BLaER1 treated with 17β-estradiol and CSF1 and Interleukin-3, amounts not matched to agents 10 nM and 100 nM (cell line): ENCODE data around the gene IL20.

Experiments
- H3K27ac ChIP-seq, 11 experiments: shearing (Covaris generic); formaldehyde crosslinking; 2 replicates each; pipeline ENCODE4 v1.8.1; 2022
- H3K27me3 ChIP-seq, 11 experiments: shearing (Covaris generic); formaldehyde crosslinking; 2 replicates each; pipeline ENCODE4 v1.8.1; 2022
- H3K36me3 ChIP-seq, 11 experiments: shearing (Covaris generic); formaldehyde crosslinking; 2 replicates each; pipeline ENCODE4 v1.8.1; 2022
- H3K4me1 ChIP-seq, 10 experiments: shearing (Covaris generic); formaldehyde crosslinking; 2 replicates each; pipeline ENCODE4 v1.8.1; 2022
- H3K4me2 ChIP-seq, 11 experiments: shearing (Covaris generic); formaldehyde crosslinking; 2 replicates each; pipeline ENCODE4 v1.8.1; 2022
- H3K4me3 ChIP-seq, 10 experiments: shearing (Covaris generic); formaldehyde crosslinking; 2 replicates each; pipeline ENCODE4 v1.8.1; 2022
- H3K9ac ChIP-seq, 11 experiments: shearing (Covaris generic); formaldehyde crosslinking; 2 replicates each; pipeline ENCODE4 v1.8.1; 2022
- H3K9me3 ChIP-seq, 11 experiments: shearing (Covaris generic); formaldehyde crosslinking; replicated peaks in 1 of 11; 2 replicates each; pipeline ENCODE4 v1.8.1; 2022
- H4K20me1 ChIP-seq, 11 experiments: shearing (Covaris generic); formaldehyde crosslinking; 2 replicates each; pipeline ENCODE4 v1.8.1; 2022
- Cebpa-rat ChIP-seq, 11 experiments: shearing (Covaris generic); IDR thresholded peaks; 2 replicates each; pipeline ENCODE4 v1.8.1; 2022

The IL20 gene

DNA sequence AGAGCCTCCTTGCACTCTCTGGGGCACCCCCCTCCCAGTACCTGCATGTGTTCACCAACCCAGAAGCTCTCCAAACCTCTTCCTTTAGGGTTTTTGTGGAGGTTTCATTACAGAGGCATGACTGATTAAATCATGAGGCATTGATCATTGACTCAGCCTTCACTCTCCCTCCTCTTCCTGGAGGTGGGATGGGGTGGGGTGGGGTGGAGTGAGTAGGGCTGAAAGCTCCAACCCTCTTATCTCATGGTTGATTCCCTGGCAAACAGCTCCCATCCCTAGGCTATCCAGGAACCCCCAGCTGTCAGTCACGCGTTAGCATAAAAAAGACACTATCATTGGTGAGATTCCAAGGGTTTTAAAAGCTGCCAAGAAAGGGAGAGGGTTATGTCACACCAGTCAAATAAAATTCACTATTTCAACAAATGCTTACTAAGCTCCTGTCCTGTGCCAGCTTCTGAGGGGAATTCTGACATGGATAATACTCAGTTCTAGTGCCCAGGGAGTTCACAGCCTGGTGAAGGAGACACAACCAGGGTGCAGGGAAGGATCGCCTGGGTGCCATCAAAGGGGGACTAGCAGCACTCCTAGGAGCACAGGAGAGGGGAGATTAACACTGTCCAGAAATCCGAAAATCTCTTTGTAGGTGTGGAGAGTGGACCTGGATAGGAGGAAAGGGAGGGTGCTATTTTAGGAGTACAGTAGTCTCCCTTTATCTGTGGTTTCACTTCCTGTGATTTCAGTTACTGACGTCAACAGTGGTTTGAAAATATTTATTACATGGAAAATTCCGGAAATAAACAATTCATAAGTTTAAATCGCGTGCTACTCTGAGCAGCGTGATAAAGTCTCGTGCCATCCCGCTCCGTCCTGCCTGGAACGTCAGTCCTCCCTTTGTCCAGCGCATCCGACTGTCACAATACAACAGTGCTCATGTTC lies 25.0 kb downstream of the IL20 start:
- Histone ChIP-seq H3K4me1 (peaks cover 16 to 32% (median 19%) of the 10 kb centered on the region in 10 experiments), H3K27me3 (peaks cover 0 to 18% (median 0%) of the 10 kb centered on the region in 11 experiments; a peak in 3 of 22 replicates), H3K4me2 (peak overlapping the region; percentile 59 to 83 (median 71)), H3K27ac (peak overlapping the region; percentile 26 to 77 (median 39); a peak in 16 of 22 replicates), H3K9ac (peak overlapping the region in 1 of 11 experiments; percentile 63; a peak in 1 of 22 replicates), H3K36me3 (no peaks in the 10 kb centered on the region), H3K4me3 (no peak overlapping the region), H3K9me3 (peaks cover 0 to 22% (median 13%) of the 10 kb centered on the region in 11 experiments; a peak in 13 of 22 replicates), H4K20me1 (no peaks in the 10 kb centered on the region)
- TF ChIP-seq Cebpa-rat (IDR thresholded peaks at IDR 0.05) = no peak

- Histone ChIP-seq H3K27me3 (peaks cover 0 to 18% (median 0%) of the 10 kb centered on the region in 11 experiments; a peak in 3 of 22 replicates), H3K4me1 (peaks cover 17 to 40% (median 24%) of the 10 kb centered on the region in 10 experiments), H3K27ac (peak overlapping the region in 7 of 11 experiments; percentile 13 to 62 (median 42); a peak in 8 of 22 replicates), H3K4me3 (no peak overlapping the region), H3K4me2 (peak overlapping the region; percentile 59 to 83 (median 71); a peak in 21 of 22 replicates), H4K20me1 (no peaks in the 10 kb centered on the region), H3K9me3 (peaks cover 0 to 22% (median 13%) of the 10 kb centered on the region in 11 experiments; a peak in 13 of 22 replicates), H3K36me3 (no peaks in the 10 kb centered on the region), H3K9ac (peak overlapping the region in 1 of 11 experiments; percentile 19; a peak in 1 of 22 replicates)
- TF ChIP-seq Cebpa-rat (IDR thresholded peaks at IDR 0.05) = no peak
These were observed 26.0 kb downstream of the IL20 start for GRCh38 chr1:206891412-206891811.

DNA sequence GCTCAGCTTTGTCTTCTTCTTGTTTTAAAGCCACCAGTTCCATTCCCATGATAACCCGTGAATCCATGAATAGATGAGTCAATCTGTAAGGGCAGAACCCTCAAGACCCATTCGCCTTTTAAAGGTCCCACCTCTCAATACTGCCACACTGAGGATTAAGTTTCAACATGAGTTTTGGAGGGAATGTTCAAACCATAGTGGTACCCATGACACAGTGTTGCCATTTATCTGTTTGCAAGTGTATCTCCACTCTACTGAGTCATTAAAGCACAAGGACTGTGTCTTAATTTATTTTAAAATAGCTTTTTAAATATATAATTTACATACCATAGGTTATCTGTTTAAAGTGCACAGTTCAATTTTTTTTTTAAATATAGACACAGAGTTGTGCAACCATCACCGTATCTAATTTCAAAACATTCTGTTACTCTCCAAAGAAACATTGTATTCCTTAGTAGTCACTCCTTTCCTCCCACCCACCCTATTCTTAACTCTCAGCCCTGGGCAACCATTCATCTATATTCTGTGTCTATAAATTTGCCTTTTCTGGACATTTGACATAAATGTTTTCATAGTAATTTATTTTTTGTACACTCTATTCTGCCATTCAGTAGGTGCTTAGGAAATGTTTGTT lies 27.0 kb downstream of the IL20 start:
- Histone ChIP-seq H4K20me1 (no peaks in the 10 kb centered on the region), H3K36me3 (no peaks in the 10 kb centered on the region), H3K4me1 (peaks cover 17 to 40% (median 30%) of the 10 kb centered on the region in 10 experiments), H3K27ac (no peak overlapping the region), H3K4me2 (peak overlapping the region in 1 of 11 experiments; percentile 82; a peak in 2 of 22 replicates), H3K9me3 (peaks cover 0 to 22% (median 13%) of the 10 kb centered on the region in 11 experiments; a peak in 13 of 22 replicates), H3K4me3 (no peak overlapping the region), H3K9ac (no peak overlapping the region), H3K27me3 (peaks cover 0 to 11% (median 0%) of the 10 kb centered on the region in 11 experiments; a peak in 2 of 22 replicates)
- no peak for TF ChIP-seq Cebpa-rat (IDR thresholded peaks at IDR 0.05)

DNA sequence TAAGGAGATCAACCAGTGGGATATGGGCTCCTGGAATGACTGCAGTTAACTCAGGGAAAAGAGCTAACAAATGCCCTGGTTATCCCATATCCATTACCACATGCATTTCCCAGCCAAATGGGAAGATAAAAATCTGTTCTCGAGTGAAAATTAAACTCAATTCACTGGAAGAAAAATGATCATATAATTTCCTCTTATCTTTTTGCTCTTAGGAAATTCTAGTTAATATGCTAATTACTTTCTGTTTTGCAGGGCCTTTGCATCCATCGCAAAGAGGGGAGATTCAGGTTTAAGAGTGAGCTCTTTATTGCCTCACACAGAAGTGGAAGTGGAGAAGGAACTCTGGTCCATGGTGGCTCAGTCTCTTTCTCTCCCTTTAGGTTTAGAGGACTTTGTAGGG lies 28.0 kb downstream of the IL20 start:
- TF ChIP-seq Cebpa-rat (IDR thresholded peaks at IDR 0.05) = no peak
- Histone ChIP-seq H3K9me3 (peaks cover 0 to 22% (median 13%) of the 10 kb centered on the region in 11 experiments; a peak in 13 of 22 replicates), H3K27ac (no peak overlapping the region), H3K4me1 (peaks cover 17 to 40% (median 30%) of the 10 kb centered on the region in 10 experiments), H3K9ac (no peak overlapping the region), H3K36me3 (no peaks in the 10 kb centered on the region), H3K27me3 (peaks cover 0 to 5% (median 0%) of the 10 kb centered on the region in 11 experiments; a peak in 1 of 22 replicates), H3K4me2 (no peak overlapping the region), H4K20me1 (no peaks in the 10 kb centered on the region), H3K4me3 (no peak overlapping the region)

DNA sequence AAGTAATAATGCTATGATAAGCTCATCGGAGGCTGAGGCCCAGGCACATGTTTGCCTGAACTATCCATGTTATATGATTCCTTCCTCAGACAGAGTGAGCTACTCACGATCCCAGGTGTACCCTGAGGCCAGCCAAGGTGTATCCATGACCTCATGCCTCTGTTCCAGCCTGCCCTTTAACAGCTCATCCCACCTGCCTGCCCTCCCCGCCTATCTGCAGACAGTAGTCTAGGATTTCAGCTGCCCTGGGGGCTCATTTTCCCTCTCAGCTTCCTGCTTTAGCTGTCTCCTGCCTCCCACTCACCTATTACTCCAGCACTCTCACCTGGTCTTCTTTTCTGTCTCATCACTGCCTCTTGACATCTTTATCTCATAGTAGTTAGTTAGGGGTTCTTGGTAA lies 29.9 kb downstream of the IL20 start:
- H3K9ac ChIP-seq = no peak overlapping the region
- no peak for TF ChIP-seq Cebpa-rat (IDR thresholded peaks at IDR 0.05)
- peaks cover 0 to 18% (median 13%) of the 10 kb centered on the region in 11 experiments; a peak in 13 of 22 replicates for H3K9me3 ChIP-seq
- H4K20me1 ChIP-seq = no peaks in the 10 kb centered on the region; a peak in 1 of 22 replicates
- H3K27me3 ChIP-seq = peaks cover 0 to 5% (median 0%) of the 10 kb centered on the region in 11 experiments; a peak in 1 of 22 replicates
- H3K4me1 ChIP-seq = peaks cover 15 to 34% (median 26%) of the 10 kb centered on the region in 10 experiments
- H3K27ac ChIP-seq = no peak overlapping the region
- H3K4me2 ChIP-seq = no peak overlapping the region
- H3K4me3 ChIP-seq = no peak overlapping the region
- H3K36me3 ChIP-seq = no peaks in the 10 kb centered on the region

- Histone ChIP-seq H3K27ac (no peak overlapping the region), H3K4me3 (no peak overlapping the region), H3K27me3 (peaks cover 0 to 5% (median 0%) of the 10 kb centered on the region in 11 experiments; a peak in 1 of 22 replicates), H3K9ac (no peak overlapping the region), H3K4me2 (peak overlapping the region in 2 of 11 experiments; percentile 29 to 44; a peak in 3 of 22 replicates), H4K20me1 (no peaks in the 10 kb centered on the region; a peak in 1 of 22 replicates), H3K4me1 (peaks cover 10 to 29% (median 21%) of the 10 kb centered on the region in 10 experiments), H3K9me3 (peaks cover 0 to 14% (median 11%) of the 10 kb centered on the region in 11 experiments; a peak in 12 of 22 replicates), H3K36me3 (no peaks in the 10 kb centered on the region)
- no peak for TF ChIP-seq Cebpa-rat (IDR thresholded peaks at IDR 0.05)
These were observed 30.4 kb downstream of the IL20 start for GRCh38 chr1:206895837-206896242.

GRCh38 chr1:206896261-206896660 lies 30.8 kb downstream of the IL20 start:
- Histone ChIP-seq H3K27me3 (peaks cover 0 to 5% (median 0%) of the 10 kb centered on the region in 11 experiments; a peak in 1 of 22 replicates), H4K20me1 (no peaks in the 10 kb centered on the region; a peak in 1 of 22 replicates), H3K9ac (no peak overlapping the region), H3K4me3 (no peak overlapping the region), H3K9me3 (peaks cover 0 to 10% (median 6%) of the 10 kb centered on the region in 11 experiments; a peak in 10 of 22 replicates), H3K4me1 (peaks cover 5 to 25% (median 16%) of the 10 kb centered on the region in 10 experiments), H3K27ac (no peak overlapping the region), H3K4me2 (peak overlapping the region in 6 of 11 experiments; percentile 6 to 44 (median 24); a peak in 6 of 22 replicates), H3K36me3 (no peaks in the 10 kb centered on the region)
- no peak for TF ChIP-seq Cebpa-rat (IDR thresholded peaks at IDR 0.05)

GRCh38 chr1:206897175-206897574 lies 31.8 kb downstream of the IL20 start, which contains the start of gene IL24:
Gene IL24 (plus strand): TSS chr1:206897443. CDS start chr1:206897833, 390 bp downstream.
- Histone ChIP-seq H3K9ac (no peak within 1 kb of the TSS), H4K20me1 (no peaks in the 10 kb centered on the region; a peak in 1 of 22 replicates), H3K4me3 (no peak within 1 kb of the TSS), H3K36me3 (peaks cover 0 to 7% (median 0%) of the 10 kb centered on the region in 11 experiments; a peak in 1 of 22 replicates), H3K27ac (no peak within 1 kb of the TSS), H3K27me3 (peaks cover 0 to 5% (median 0%) of the 10 kb centered on the region in 11 experiments; a peak in 1 of 22 replicates), H3K4me1 (peaks cover 0 to 20% (median 11%) of the 10 kb centered on the region in 10 experiments; a peak in 15 of 20 replicates), H3K4me2 (peak within 1 kb of the TSS in 9 of 11 experiments; percentile 3 to 44 (median 7); a peak in 9 of 22 replicates), H3K9me3 (peaks cover 0 to 2% (median 0%) of the 10 kb centered on the region in 11 experiments; a peak in 3 of 22 replicates)
- TF ChIP-seq Cebpa-rat (IDR thresholded peaks at IDR 0.05) = no peak
